ENCODE data around the gene PHEX. TPM values are rescaled to one million over a fixed set of nuclear protein-coding genes. Genes with fewer than 3 reads are reported as not detected.

PHEX gene
- polyA plus RNA-seq, 3 donors = 0.03 TPM; not detected in 2

DNA sequence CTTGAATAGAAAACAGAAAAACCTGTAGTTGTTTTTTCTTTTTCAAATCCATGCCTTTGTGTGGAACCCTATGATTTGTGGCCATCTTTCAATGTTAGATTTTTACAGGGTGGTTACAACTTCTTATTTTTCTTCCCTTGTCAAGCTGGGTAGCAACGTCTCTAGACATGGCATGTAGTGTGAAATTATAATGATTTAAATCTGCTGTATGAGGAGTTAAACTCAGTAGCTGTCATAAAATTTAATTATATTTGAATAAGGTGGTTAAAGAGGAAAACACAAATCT, 162.5 kb downstream of the PHEX start:
- H3K4me1 Mint-ChIP-seq = peaks cover 2% of the 10 kb centered on the region
- no peak for DNase-seq
- Histone ChIP-seq H3K4me1 (ENCODE audit: control insufficient read depth in 1 of 2, insufficient read depth in 2 of 2, low read length in 2 of 2) (no peaks in the 10 kb centered on the region), H3K36me3 (replicated peaks in 1 of 2; ENCODE audit: control insufficient read depth in 1 of 2, insufficient read depth in 2 of 2, low read length in 2 of 2) (no peaks in the 10 kb centered on the region), H4K20me1 (ENCODE audit: insufficient read depth, low read length) (no peaks in the 10 kb centered on the region), H2AFZ (ENCODE audit: insufficient read depth, low read depth, low read length, poor library complexity, severe bottlenecking) (no peak overlapping the region), H3K27ac (ENCODE audit: low read depth in 1 of 2, low read length in 2 of 2) (no peak overlapping the region), H3K4me3 (replicated peaks in 1 of 3; ENCODE audit: low read depth in 2 of 3, low read length in 3 of 3) (no peak overlapping the region), H3K4me2 (replicated peaks; ENCODE audit: extremely low read depth, low read length, poor library complexity, severe bottlenecking) (no peak overlapping the region), H3K79me2 (ENCODE audit: insufficient read depth, low read length) (no peaks in the 10 kb centered on the region), H3K9ac (ENCODE audit: insufficient read depth, low read length, poor library complexity, severe bottlenecking) (no peak overlapping the region), H3K27me3 (ENCODE audit: control insufficient read depth in 2 of 2, insufficient read depth in 2 of 2, low read length in 2 of 2) (no peaks in the 10 kb centered on the region), H3K9me3 (replicated peaks in 1 of 2; ENCODE audit: control insufficient read depth in 1 of 2, insufficient read depth in 1 of 2, low read length in 2 of 2) (no peaks in the 10 kb centered on the region)
- H3K27me3 Mint-ChIP-seq (ENCODE audit: low read depth in 3 of 3) = peaks cover 0 to 2% (median 1%) of the 10 kb centered on the region in 3 donors
- peaks cover 0 to 2% (median 0%) of the 10 kb centered on the region in 7 donors for H3K9me3 Mint-ChIP-seq
- no peaks in the 10 kb centered on the region for H3K36me3 Mint-ChIP-seq
- TF ChIP-seq, protein P1, sequence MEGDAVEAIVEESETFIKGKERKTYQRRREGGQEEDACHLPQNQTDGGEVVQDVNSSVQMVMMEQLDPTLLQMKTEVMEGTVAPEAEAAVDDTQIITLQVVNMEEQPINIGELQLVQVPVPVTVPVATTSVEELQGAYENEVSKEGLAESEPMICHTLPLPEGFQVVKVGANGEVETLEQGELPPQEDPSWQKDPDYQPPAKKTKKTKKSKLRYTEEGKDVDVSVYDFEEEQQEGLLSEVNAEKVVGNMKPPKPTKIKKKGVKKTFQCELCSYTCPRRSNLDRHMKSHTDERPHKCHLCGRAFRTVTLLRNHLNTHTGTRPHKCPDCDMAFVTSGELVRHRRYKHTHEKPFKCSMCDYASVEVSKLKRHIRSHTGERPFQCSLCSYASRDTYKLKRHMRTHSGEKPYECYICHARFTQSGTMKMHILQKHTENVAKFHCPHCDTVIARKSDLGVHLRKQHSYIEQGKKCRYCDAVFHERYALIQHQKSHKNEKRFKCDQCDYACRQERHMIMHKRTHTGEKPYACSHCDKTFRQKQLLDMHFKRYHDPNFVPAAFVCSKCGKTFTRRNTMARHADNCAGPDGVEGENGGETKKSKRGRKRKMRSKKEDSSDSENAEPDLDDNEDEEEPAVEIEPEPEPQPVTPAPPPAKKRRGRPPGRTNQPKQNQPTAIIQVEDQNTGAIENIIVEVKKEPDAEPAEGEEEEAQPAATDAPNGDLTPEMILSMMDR (IDR thresholded peaks at IDR 0.05) = no peak
- no peak overlapping the region for H3K4me3 Mint-ChIP-seq
- intact Hi-C loops (cut with micrococcal nuclease) = loop anchor here (5.0 kb wide), 2 partner anchors 207 to 212 kb away; no protein-coding TSS in a partner anchor
- WGBS (ENCODE audit: insufficient coverage) = no CpG with 5 or more reads among the region's 1 CpG
- no peak overlapping the region for H3K27ac Mint-ChIP-seq

DNA sequence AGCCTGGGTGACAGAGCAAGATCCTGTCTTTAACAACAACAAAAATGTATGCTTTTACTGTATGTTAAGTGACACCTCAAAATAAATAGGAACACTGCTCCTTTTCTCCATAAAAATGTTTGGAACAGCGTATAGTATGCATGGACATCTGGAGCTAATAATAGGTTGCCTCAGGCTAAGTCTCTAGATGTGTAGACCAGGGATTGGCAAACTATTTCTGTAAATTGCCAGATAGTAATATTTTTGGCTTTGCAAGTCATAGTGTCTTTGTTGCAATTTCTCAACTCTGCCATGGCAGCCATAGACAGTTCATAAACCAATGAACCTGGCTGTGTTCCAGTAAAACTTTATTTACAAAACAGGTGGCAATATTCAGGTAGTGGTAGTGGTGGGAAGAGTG, 164.0 kb downstream of the PHEX start:
- Mint-ChIP-seq H3K27ac (no peak overlapping the region), H3K4me3 (no peak overlapping the region), H3K36me3 (no peaks in the 10 kb centered on the region), H3K27me3 (ENCODE audit: low read depth in 3 of 3) (peaks cover 0 to 2% (median 1%) of the 10 kb centered on the region in 3 donors), H3K9me3 (peaks cover 0 to 2% (median 0%) of the 10 kb centered on the region in 7 donors), H3K4me1 (peaks cover 2% of the 10 kb centered on the region)
- TF ChIP-seq, protein P1 (IDR thresholded peaks at IDR 0.05) = no peak
- intact Hi-C loops (cut with micrococcal nuclease) = no loop called here
- Histone ChIP-seq H3K9me3 (replicated peaks in 1 of 2; ENCODE audit: control insufficient read depth in 1 of 2, insufficient read depth in 1 of 2, low read length in 2 of 2) (no peaks in the 10 kb centered on the region), H3K36me3 (replicated peaks in 1 of 2; ENCODE audit: control insufficient read depth in 1 of 2, insufficient read depth in 2 of 2, low read length in 2 of 2) (no peaks in the 10 kb centered on the region), H4K20me1 (ENCODE audit: insufficient read depth, low read length) (no peaks in the 10 kb centered on the region), H3K27me3 (ENCODE audit: control insufficient read depth in 2 of 2, insufficient read depth in 2 of 2, low read length in 2 of 2) (no peaks in the 10 kb centered on the region), H3K4me2 (replicated peaks; ENCODE audit: extremely low read depth, low read length, poor library complexity, severe bottlenecking) (no peak overlapping the region), H3K79me2 (ENCODE audit: insufficient read depth, low read length) (no peaks in the 10 kb centered on the region), H3K27ac (ENCODE audit: low read depth in 1 of 2, low read length in 2 of 2) (no peak overlapping the region), H2AFZ (ENCODE audit: insufficient read depth, low read depth, low read length, poor library complexity, severe bottlenecking) (no peak overlapping the region), H3K9ac (ENCODE audit: insufficient read depth, low read length, poor library complexity, severe bottlenecking) (no peak overlapping the region), H3K4me1 (ENCODE audit: control insufficient read depth in 1 of 2, insufficient read depth in 2 of 2, low read length in 2 of 2) (no peaks in the 10 kb centered on the region), H3K4me3 (replicated peaks in 1 of 3; ENCODE audit: low read depth in 2 of 3, low read length in 3 of 3) (no peak overlapping the region)
- DNase-seq = no peak
- no CpG with 5 or more reads among the region's 1 CpG for WGBS (ENCODE audit: insufficient coverage)
